SU-DHL-6 (cell line): ENCODE results near the gene ZNF121.
"Not testable (repeated sequence)": the region's sequence is repeated elsewhere in the genome, so short reads cannot be mapped to it uniquely, and the experiment has no call there.

ENCODE experiments used
- EZH2phosphoT487 ChIP-seq: fragments of 200-600 bp; sonication (generic), shearing (Covaris generic); conservative IDR thresholded peaks from 2 replicates; pipeline ENCODE4 v1.6.1; 2018; ENCODE audit warnings: mild to moderate bottlenecking, antibody characterized with exemption, low read length, moderate library complexity, mixed read lengths
- TF ChIP-seq, protein P1 (sequence below): fragments of 200-600 bp; sonication (generic); IDR thresholded peaks from one replicate; pipeline ENCODE4 v1.5.1; 2017; ENCODE audit warnings: antibody characterized with exemption, mild to moderate bottlenecking, low read length, moderate library complexity; ENCODE audit not compliant: insufficient read depth, poor library complexity, severe bottlenecking

DNA sequence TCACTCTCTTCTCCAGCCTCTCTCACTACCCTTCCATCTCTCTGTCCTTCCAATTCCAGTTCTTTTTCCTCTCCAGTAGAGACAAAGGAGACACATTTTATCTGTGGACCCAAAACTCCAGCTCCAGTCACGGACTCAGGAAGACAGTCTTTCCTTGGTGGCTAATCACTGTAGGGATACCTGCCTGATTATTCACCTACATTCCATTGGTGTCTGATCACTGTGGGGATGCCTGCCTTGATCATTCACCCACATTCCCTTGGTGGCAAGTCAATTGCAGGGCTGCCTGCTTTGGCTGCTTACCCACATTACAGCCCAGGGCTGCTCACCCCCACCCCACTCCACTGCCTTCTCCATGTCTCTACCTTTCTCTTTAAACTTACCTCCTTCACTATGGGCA is 44.4 kb downstream of the ZNF121 start:
- TF ChIP-seq, protein P1, sequence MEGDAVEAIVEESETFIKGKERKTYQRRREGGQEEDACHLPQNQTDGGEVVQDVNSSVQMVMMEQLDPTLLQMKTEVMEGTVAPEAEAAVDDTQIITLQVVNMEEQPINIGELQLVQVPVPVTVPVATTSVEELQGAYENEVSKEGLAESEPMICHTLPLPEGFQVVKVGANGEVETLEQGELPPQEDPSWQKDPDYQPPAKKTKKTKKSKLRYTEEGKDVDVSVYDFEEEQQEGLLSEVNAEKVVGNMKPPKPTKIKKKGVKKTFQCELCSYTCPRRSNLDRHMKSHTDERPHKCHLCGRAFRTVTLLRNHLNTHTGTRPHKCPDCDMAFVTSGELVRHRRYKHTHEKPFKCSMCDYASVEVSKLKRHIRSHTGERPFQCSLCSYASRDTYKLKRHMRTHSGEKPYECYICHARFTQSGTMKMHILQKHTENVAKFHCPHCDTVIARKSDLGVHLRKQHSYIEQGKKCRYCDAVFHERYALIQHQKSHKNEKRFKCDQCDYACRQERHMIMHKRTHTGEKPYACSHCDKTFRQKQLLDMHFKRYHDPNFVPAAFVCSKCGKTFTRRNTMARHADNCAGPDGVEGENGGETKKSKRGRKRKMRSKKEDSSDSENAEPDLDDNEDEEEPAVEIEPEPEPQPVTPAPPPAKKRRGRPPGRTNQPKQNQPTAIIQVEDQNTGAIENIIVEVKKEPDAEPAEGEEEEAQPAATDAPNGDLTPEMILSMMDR: not testable (repeated sequence)
- not testable (repeated sequence) for TF ChIP-seq EZH2phosphoT487
